SK-N-SH treated with all-trans-retinoic acid at 6 μM for 48 hours (cell line): ENCODE measurements around the gene KLHL18.

Experiments used
- ATAC-seq: fragments of 200-7000 bp; cut with Tn5 transposase; 3 replicates; pipeline ENCODE4 v1.9.1; 2020; ENCODE audit warnings: mild to moderate bottlenecking, moderate library complexity
- BACH2 ChIP-seq: fragments of 250-450 bp; sonication (Bioruptor Pico); IDR thresholded peaks from 2 replicates; pipeline ENCODE4 v1.9.0; 2021; ENCODE audit warnings: mild to moderate bottlenecking, borderline replicate concordance
- CREB5 ChIP-seq: fragments of 250-450 bp; sonication (Bioruptor Pico); IDR thresholded peaks from 2 replicates; pipeline ENCODE4 v1.5.1; 2020; ENCODE audit warnings: low read depth, mild to moderate bottlenecking, moderate library complexity
- ESRRG ChIP-seq: fragments of 250-450 bp; sonication (Bioruptor Pico); IDR thresholded peaks from 2 replicates; pipeline ENCODE4 v1.6.1; 2021; ENCODE audit warnings: mild to moderate bottlenecking
- ISL1 ChIP-seq: fragments of 250-450 bp; sonication (Bioruptor Pico); IDR thresholded peaks from 2 replicates; pipeline ENCODE4 v2.1.2; 2022; ENCODE audit warnings: mild to moderate bottlenecking, moderate library complexity
- OSR1 ChIP-seq: fragments of 250-450 bp; sonication (Bioruptor Pico); IDR thresholded peaks from 2 replicates; pipeline ENCODE4 v1.8.0; 2022; ENCODE audit warnings: moderate library complexity, mild to moderate bottlenecking, inconsistent platforms
- PATZ1 ChIP-seq: fragments of 250-450 bp; sonication (Bioruptor Pico); IDR thresholded peaks from 2 replicates; pipeline ENCODE4 v1.8.0; 2020; ENCODE audit warnings: mild to moderate bottlenecking, moderate library complexity, borderline replicate concordance
- PPARA ChIP-seq: fragments of 250-450 bp; sonication (Bioruptor Pico); IDR thresholded peaks from 2 replicates; pipeline ENCODE4 v1.5.0; 2020; ENCODE audit warnings: mild to moderate bottlenecking, borderline replicate concordance
- RARB ChIP-seq: fragments of 250-450 bp; sonication (Bioruptor Pico); IDR thresholded peaks from 2 replicates; pipeline ENCODE4 v1.8.0; 2021; ENCODE audit warnings: mild to moderate bottlenecking, moderate library complexity
- SNAI2 ChIP-seq: fragments of 250-450 bp; sonication (Bioruptor Pico); IDR thresholded peaks from 2 replicates; pipeline ENCODE4 v1.5.0; 2020; ENCODE audit warnings: mild to moderate bottlenecking, moderate library complexity
- TCF4 ChIP-seq: fragments of 250-450 bp; sonication (Bioruptor Pico); IDR thresholded peaks from 2 replicates; pipeline ENCODE4 v1.8.0; 2021; ENCODE audit warnings: mild to moderate bottlenecking, moderate library complexity, borderline replicate concordance
- TOX ChIP-seq: fragments of 250-450 bp; sonication (Bioruptor Pico); IDR thresholded peaks from 2 replicates; pipeline ENCODE4 v1.8.0; 2021; ENCODE audit warnings: mild to moderate bottlenecking, moderate library complexity, borderline replicate concordance
- ZFP30 ChIP-seq: fragments of 450-650 bp; formaldehyde crosslinking; IDR thresholded peaks from 2 replicates; pipeline ENCODE4 v1.5.0; 2022; ENCODE audit warnings: mild to moderate bottlenecking, moderate library complexity
- ZNF565 ChIP-seq: fragments of 450-650 bp; formaldehyde crosslinking; conservative IDR thresholded peaks from 2 replicates; pipeline ENCODE4 v1.5.0; 2020; ENCODE audit warnings: low read depth, mild to moderate bottlenecking, moderate library complexity
- ZNF70 ChIP-seq: fragments of 450-650 bp; formaldehyde crosslinking; IDR thresholded peaks from 2 replicates; pipeline ENCODE4 v1.5.0; 2020; ENCODE audit warnings: mild to moderate bottlenecking, moderate library complexity
- ZNF8 ChIP-seq: fragments of 450-650 bp; formaldehyde crosslinking; IDR thresholded peaks from 2 replicates; pipeline ENCODE4 v1.5.0; 2020; ENCODE audit warnings: mild to moderate bottlenecking, moderate library complexity
- TF ChIP-seq, protein P1 (sequence below): fragments of 250-450 bp; sonication (Bioruptor Pico); IDR thresholded peaks from 2 replicates; pipeline ENCODE4 v1.5.0; 2020; ENCODE audit warnings: mild to moderate bottlenecking, moderate library complexity
- TF ChIP-seq, protein P2 (sequence below): fragments of 250-450 bp; sonication (Bioruptor Pico); IDR thresholded peaks from 2 replicates; pipeline ENCODE4 v1.5.1; 2021; ENCODE audit warnings: mild to moderate bottlenecking, moderate library complexity

The KLHL18 gene

GRCh38 chr3:47339951-47340350 lies 57.2 kb downstream of the KLHL18 start:
- ATAC-seq = no peak
- TF ChIP-seq ZNF8 (no peak), ESRRG (CRISPR knock-in tag) (no peak), ZFP30 (no peak), CREB5 (no peak)
- TF ChIP-seq, protein P1, sequence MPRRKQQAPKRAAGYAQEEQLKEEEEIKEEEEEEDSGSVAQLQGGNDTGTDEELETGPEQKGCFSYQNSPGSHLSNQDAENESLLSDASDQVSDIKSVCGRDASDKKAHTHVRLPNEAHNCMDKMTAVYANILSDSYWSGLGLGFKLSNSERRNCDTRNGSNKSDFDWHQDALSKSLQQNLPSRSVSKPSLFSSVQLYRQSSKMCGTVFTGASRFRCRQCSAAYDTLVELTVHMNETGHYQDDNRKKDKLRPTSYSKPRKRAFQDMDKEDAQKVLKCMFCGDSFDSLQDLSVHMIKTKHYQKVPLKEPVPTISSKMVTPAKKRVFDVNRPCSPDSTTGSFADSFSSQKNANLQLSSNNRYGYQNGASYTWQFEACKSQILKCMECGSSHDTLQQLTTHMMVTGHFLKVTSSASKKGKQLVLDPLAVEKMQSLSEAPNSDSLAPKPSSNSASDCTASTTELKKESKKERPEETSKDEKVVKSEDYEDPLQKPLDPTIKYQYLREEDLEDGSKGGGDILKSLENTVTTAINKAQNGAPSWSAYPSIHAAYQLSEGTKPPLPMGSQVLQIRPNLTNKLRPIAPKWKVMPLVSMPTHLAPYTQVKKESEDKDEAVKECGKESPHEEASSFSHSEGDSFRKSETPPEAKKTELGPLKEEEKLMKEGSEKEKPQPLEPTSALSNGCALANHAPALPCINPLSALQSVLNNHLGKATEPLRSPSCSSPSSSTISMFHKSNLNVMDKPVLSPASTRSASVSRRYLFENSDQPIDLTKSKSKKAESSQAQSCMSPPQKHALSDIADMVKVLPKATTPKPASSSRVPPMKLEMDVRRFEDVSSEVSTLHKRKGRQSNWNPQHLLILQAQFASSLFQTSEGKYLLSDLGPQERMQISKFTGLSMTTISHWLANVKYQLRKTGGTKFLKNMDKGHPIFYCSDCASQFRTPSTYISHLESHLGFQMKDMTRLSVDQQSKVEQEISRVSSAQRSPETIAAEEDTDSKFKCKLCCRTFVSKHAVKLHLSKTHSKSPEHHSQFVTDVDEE (CRISPR knock-in tag) = no peak

DNA sequence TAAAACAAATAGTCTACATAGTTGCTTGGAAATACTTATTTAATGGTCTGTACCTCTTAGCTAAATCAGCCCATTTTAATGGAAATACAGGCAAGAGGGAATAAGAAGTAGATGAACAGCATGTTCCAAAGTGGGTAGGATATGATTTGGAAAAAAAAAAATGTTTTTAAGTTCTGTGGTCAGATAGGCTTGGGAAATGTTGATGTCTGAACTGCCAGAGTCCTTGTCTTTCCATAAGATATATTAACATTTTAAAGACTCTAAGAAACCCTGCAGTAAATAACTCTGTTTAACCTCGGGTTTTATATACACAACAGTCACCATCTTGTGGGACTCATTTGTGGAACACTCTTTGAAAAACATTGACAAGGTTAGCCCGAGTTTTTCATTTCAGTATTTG lies 58.1 kb downstream of the KLHL18 start:
- ATAC-seq = no peak
- TF ChIP-seq ZFP30 = no peak
- TF ChIP-seq TCF4 = no peak
- no peak for TF ChIP-seq RARB

GRCh38 chr3:47342151-47342550 lies 59.4 kb downstream of the KLHL18 start:
- TF ChIP-seq ZNF70 (CRISPR knock-in tag) (no peak), TCF4 (no peak), TOX (CRISPR knock-in tag) (no peak), PATZ1 (CRISPR knock-in tag) (no peak), CREB5 (no peak), BACH2 (CRISPR knock-in tag) (no peak), SNAI2 (CRISPR knock-in tag) (no peak), RARB (no peak), ZFP30 (no peak), ZNF8 (no peak), ZNF565 (CRISPR knock-in tag) (no peak)
- TF ChIP-seq, protein P1 (CRISPR knock-in tag) = no peak
- TF ChIP-seq, protein P2, sequence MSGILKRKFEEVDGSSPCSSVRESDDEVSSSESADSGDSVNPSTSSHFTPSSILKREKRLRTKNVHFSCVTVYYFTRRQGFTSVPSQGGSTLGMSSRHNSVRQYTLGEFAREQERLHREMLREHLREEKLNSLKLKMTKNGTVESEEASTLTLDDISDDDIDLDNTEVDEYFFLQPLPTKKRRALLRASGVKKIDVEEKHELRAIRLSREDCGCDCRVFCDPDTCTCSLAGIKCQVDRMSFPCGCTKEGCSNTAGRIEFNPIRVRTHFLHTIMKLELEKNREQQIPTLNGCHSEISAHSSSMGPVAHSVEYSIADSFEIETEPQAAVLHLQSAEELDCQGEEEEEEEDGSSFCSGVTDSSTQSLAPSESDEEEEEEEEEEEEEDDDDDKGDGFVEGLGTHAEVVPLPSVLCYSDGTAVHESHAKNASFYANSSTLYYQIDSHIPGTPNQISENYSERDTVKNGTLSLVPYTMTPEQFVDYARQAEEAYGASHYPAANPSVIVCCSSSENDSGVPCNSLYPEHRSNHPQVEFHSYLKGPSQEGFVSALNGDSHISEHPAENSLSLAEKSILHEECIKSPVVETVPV = no peak
- TF ChIP-seq, all 23 proteins: peak for 0
- no peak for ATAC-seq

- no peak for ATAC-seq
- TF ChIP-seq RARB (no peak), BACH2 (CRISPR knock-in tag) (no peak), OSR1 (CRISPR knock-in tag) (no peak), ISL1 (CRISPR knock-in tag) (no peak), PATZ1 (CRISPR knock-in tag) (no peak), PPARA (no peak), ZNF8 (no peak), TCF4 (no peak), ESRRG (CRISPR knock-in tag) (no peak)
- TF ChIP-seq, protein P1 (CRISPR knock-in tag) = no peak
These were observed 60.1 kb downstream of the KLHL18 start for GRCh38 chr3:47342812-47343211.
